Stimulated activated CD4-positive, alpha-beta T cell treated with anti-CD3 and anti-CD28 coated beads, Interleukin-1b, Interleukin-23, amount 100 ng/mL, for 1 hour (primary cell): ENCODE results near the gene SIX1.

ENCODE experiments used
- DNase-seq, 2 donors: peaks; one replicate each; pipeline ENCODE4 v3.0.0-alpha.2; 2020; ENCODE audit warnings: low read depth in 2 of 2

The SIX1 gene

DNA sequence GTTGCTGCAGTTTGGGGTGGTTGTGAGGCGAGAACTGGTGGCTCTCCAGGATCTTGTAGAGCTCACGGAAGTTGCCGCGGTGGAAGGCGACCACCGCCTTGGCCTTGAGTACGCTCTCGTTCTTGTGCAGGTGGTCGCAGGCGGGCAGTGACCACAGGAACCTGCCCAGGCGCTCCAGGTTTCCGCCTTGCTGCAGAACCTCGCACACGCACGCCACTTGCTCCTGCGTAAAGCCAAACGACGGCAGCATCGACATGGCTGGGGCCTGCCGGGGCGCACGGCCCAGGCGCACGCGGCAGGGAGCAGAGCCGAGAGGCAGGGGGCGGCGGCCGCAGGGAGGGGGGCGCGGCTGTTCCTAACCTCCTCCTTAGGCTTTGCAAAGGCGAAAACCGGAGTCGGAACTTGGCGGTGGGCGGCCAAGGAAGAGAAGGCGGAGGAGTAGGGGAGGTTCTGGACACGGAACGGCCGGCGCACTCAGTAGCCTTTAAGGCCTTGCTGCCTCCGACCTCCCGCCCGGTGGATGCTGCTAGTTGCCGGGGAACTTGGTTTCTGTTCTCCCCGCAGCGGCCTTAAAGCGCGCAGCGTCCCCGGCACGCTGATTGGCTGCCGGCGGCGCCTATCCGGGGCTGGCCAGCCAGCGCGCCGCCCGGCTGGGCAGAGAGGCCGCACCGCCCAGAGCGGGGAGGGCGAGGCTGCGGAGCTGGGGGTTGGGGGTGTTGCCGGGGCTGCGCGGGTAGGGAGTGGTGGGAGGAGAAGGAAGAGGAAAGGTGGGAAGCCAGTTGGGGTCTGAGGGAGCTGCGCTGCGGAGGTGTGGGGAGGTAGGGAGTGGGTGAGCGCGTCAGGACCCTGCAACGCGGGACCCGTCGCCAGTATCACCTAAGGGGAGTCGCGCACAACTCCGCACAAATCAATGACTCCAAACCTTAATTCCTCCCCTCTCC, at the start of gene SIX1:
SIX1 (minus strand) TSS at position 544 of the 941 bp plus-strand sequence; CDS start at position 256, 288 bp downstream.
- DNase-seq, result no peak

- DNase-seq, result no peak
Observed at GRCh38 chr14:60695327-60695726, 46.0 kb upstream of the SIX1 start.

GRCh38 chr14:60691383-60692113, 42.3 kb upstream of the SIX1 start:
- no peak for DNase-seq

GRCh38 chr14:60686865-60687264, 37.6 kb upstream of the SIX1 start:
- DNase-seq, result no peak

DNA sequence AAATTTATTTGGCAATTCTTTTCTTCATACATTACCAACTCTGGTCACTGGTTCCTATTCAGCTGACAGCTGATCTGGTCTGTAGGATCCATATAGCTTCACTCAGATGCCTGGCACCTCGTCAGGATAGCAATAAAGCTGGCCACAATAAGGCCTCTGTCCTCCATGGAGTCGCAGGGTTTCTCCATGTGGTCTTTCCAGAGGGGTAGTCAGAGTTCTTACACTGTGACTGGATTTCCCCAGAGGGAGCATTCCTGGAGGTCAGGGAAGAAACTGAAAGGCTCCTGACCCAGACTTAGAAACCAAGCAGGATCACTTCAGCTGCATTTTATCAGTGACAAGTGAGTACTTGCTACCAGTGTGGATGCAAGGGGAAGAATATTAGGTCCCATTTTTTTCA, 34.9 kb upstream of the SIX1 start:
- DNase-seq, result no peak

GRCh38 chr14:60681271-60681670, 32.0 kb upstream of the SIX1 start:
- no peak for DNase-seq

GRCh38 chr14:60680511-60680910, 31.2 kb upstream of the SIX1 start:
- DNase-seq, result no peak

DNA sequence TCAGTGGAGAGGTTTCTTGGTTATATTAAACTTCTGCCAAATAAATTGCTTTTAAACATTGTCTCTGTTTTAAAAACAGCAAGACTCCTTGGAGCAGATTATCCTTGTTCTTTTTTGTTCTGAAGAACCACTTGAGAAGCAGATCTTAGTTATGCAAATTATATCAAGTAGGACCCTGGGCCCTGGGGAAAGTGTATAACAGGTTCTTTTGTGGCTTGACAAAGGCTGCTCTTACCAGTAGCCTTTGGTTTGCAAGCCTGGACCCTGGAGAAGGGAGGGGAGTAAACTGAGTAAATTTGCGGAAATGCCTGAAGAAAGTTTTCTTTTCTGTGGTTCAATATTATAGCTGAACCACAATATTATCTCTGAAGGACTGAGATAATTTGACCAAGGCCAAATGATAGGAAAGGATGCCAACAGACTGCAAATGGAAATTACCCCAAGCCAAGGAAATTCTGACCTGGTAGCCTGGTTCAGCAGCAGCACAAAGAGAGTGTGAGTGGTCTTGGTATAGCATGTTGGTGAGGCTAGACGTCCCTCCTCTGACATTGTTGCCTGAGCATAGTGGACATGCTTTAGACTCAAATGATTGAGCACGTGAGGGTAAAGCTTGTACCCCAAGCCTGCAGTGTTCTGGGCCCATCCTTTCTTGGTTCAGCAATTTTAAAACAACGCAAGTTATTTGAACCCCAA, 30.4 kb upstream of the SIX1 start:
- no peak for DNase-seq

DNA sequence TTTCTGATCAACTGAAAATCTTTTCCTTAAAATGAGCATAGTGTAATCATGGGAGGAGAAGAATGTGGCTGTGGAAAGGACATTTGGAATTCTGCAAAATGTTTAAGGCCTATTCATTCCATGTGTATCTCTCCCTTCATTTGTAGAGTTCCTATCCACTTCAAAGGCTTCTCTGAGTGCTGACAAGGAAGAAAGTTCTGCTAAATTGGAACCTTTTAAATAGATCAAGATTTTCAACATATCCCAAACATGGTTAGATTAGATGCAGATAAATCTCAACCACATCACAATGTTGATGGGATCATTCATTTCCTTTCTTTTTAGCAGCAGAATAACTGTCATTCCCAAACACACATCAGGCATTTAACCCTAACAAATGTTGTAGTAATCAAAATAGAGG, 28.4 kb upstream of the SIX1 start:
- no peak for DNase-seq

DNA sequence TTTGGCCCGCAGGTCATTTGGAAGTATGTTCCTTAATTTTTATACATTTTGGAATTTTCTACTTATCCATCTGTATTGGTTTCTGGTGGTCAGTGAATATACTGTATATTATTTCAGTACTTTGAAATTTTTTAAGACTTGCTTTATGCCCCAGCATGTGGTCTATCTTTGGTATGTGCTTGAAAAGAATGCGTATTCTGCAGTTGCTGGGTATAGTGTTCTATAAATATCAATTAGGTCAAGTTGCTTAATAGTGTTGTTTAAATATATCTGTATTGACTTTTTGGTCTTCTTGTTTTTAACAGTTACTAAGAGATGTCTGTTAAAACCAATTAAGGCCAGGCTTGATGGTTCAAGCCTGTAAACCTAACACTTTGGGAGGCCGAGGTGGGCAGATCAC, 21.7 kb upstream of the SIX1 start:
- no peak for DNase-seq

DNA sequence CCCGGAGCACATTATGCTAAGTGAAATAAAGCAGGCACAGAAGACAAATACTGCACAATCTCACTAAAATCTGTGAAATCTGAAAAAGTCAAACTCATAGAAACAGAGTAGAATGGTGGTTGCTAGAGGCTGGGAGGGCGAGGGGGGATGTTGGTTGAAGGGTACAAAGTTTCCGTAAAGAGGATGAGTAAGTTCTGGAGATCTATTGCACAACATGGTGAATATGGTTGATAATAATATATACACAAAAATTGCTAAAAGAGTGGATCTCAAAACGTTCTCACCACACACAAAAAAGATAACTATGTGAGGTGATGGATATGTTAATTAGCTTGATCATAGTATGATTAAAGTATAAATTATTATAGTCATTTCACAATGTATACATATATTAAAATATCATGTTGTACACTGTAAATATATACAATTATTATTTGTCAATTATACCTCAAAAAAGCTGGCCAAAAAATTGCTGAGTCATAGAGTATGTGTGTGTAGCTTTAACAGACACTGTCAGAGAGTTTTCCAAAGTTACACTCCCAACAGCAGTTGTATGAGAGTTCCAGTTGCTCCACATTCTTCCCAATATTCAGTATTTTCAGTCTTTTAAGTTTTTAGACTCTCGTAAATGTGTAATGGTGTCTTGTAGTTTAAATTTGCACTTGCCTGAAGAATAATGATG, 19.3 kb upstream of the SIX1 start:
- no peak for DNase-seq

- no peak for DNase-seq
Observed at GRCh38 chr14:60665177-60665550, 15.9 kb upstream of the SIX1 start.

DNA sequence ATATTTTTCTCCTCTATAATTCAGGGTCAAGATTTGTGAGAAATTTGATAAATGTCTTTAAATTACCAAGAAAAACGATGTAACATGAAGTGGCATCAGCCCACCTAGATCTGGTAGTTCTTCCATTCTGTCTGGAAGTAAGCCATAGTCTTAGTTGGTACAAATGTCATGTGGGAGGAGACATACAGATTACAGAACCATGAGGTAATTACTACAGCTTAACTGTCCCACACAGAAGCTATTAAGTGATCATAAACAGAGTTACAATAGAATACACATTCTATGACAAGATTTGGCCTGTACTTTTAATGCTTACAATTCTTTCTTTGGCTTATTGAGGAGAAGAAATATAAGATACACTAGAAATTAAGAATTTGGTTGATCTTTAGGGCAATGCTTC, 13.7 kb upstream of the SIX1 start:
- DNase-seq, result no peak

- DNase-seq, result no peak
Observed at GRCh38 chr14:60661721-60662120, 12.4 kb upstream of the SIX1 start.

- no peak for DNase-seq
Observed at GRCh38 chr14:60658909-60659585, 9.8 kb upstream of the SIX1 start.

- no peak for DNase-seq
Observed at GRCh38 chr14:60658211-60658690, 9.0 kb upstream of the SIX1 start.

- DNase-seq, result no peak
Observed at GRCh38 chr14:60657456-60658210, 8.4 kb upstream of the SIX1 start.

GRCh38 chr14:60656686-60657455, 7.6 kb upstream of the SIX1 start:
- no peak for DNase-seq

DNA sequence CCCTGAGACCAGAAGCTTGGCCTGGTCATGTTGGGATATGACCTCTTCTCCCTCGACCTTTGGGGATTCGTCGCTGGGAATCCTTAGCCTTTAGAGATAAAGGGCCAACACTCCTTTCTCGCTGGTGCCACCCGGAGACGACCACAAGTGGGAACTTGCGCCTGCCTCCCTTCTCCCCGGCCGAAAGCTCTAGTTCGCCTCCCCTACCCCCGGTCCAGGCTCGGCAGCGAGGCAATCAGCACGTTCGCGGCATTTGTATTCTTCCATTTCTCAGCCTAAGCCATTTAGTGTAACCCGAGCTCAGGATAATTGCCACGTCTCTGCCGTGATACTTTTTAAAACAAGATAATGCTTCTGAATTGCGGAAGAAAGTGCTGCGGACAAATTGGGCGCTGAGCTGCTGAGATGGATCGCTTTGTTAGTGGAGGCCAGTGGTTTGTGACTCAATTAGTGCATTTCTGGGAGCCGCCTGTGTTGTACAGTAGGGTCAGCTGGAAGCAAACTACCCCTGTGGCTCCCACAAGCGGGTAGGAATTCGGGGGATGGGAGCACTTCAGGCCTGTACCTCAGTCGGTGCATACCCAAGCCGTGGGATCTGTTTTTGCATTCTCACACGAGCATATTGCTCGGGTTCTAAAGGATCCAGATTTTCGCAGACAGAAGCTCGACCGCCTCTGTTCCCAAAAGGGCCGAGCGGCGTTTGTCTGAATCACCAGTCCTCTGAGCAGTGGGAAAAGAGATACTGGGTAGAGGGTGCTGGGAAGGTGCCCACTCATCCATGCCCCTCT, 6.8 kb upstream of the SIX1 start:
- DNase-seq, result no peak
